GM21515 (cell line): ENCODE results near the gene GNPTG.

Experiments used
- ATAC-seq: cut with Tn5 transposase; IDR thresholded peaks from one replicate; pipeline ENCODE4 v1.9.1; 2021; ENCODE audit not compliant: unreplicated experiment

The GNPTG gene

DNA sequence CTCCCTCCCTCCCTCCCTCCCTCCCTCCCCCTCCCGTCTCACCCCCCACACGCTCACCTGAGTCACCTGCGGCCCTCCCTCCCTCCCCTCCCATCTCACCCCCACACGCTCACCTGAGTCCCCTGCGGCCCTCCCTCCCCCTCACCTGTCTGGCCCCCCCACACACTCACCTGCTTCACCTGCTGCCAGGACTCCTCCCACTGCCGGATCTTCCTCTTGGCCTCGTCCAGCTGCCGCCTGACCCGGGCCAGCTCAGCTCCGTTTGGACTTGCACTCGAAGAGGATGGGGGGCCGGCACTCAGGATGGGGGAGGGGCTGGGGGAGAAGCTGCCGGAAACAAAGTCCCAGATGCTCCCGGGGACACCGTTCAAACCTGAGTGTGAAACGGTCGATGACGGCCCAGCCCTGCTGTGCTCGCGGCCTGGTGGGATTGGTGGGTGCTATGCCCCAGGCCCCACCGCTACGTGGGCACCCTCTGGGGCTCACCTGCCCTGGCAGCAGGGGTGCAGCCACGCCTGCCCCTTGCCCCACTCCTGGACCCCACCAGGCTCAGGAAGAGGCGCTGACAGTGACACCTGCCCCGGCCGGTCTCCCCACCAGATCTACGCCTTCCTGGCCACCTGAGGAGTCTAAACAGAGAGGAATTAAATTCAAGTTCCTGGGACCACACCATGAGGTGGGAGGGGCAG, 15.9 kb downstream of the GNPTG start:
- no peak for ATAC-seq

DNA sequence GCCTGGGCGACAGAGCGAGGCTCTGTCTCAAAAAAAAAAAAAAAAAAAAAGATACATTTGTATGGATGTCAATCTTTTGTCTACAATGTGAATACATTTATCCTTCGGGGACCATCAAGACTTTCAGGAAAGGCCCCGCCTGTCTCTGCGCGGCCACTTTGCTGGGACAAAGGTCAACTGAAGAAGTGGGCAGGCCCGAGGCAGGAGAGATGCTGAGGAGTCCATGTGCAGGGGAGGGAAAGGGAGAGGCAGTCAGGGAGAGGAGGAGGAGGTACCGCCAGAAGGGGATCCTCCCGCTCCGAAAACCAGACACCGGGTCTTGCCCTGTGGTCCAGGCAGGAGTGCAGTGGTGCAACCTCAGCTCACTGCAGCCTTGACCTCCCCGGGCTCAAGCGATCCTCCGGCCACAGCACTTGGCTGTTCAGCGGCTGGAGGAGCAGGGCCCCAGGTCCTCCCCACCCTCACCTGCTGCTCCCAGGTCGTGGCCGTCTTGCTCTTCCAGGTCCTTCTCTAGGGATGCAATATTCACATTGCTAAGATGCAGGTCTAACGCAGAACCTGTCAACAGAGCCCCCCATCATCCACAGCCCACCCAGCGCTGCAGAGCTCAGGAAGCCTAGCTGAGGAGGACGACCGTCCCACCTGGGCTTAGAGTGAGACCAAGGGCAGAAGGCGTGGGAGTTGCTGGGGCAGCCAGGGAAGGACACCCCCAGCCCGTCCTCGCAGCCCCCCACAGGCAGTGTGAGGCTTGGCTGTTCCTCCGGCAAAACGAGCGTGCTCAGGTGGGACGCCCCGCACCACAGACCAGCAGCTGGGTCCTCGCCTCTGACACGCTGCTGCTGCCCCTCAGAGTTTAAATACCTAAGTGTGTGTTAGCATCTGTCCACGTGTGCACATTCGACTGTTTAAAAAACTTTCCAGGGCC, 19.6 kb downstream of the GNPTG start:
- no peak for ATAC-seq

DNA sequence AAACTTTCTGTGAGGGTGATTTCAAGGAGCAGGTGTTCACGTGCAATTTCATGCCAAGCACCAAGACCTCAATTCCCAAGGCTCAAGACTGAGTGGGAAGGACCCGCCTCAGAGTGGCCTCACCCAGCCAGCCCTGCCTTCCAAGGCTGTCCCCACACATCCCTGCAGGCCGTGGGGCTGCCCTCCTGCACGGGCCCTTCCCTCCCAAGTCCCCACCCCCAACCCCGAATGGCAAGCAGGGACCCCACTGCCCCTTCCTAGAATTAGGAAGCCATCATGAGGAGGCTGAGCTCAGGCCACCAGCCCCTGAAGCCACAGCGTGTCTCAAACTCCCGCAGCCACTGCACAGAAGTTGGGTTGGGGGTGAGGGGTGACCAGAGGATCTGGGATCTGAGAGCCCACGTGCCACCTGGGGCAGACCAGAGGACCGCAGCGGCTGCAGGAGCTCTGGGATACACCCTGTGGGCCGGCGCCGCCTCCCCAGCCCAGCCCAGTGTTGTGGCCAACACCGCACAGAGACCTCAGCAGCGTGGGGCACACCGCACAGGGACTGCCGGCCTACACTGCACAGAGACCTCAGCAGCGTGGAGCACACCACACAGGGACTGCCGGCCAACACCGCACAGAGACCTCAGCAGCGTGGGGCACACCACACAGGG, 20.7 kb downstream of the GNPTG start:
- ATAC-seq, result no peak

DNA sequence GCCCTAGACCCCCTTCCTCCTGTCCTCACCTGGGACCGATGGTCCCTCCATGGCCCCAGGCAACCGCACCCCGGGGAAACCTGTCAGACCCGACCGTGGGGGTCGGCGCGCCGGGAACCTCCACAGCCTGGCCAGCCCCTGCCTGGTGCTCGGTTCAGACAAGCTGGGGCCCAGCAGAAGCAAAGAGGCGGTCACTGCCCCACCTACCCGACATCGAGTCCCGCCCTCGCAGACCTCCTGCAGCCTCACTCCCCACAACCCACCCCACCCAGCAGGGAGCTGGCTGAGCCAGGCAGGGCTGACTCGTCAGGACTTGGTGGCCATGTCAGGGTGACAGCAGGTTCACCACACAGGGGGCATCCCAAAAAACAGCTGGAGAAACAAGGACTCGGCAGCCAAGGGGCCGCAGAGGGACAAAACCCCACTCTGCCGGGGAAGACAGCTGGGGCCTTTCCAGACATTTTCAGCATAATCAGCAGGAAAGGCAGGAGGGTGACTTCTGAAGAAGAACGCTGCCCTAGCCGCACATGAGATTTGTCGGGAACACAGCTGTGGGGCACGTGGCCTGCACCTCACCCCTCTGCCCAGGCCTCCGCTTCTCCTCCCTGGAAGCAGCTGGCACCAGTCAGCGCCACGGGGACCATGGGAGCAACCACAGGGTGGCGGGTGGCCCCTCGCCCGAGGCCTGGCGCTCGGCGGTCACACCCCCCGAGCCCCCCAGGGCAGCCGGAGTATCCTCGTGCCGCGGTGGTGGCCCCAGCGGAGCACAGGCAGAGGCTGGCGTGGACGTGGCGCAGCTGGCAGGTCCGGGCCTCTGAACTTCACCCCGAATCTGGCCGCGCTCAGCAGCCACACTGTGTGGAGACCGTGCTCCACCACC, 22.9 kb downstream of the GNPTG start:
- no peak for ATAC-seq

DNA sequence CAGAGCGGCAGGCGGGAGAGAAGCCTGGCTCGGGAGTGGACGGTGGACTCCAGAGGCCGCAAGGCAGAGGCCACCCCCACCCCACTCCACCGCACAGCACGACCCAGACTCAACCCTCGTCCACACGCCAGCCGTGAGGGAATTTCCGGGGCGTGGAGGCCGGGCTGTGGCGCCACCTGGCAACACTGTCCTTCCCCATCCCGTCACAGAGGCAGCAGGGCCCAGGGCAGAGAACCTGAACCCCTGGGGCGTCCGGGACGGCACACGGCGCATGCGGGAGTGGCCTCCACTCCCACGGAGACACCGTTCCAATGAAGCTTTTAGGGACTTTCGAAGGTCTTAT, 23.5 kb downstream of the GNPTG start:
- no peak for ATAC-seq

DNA sequence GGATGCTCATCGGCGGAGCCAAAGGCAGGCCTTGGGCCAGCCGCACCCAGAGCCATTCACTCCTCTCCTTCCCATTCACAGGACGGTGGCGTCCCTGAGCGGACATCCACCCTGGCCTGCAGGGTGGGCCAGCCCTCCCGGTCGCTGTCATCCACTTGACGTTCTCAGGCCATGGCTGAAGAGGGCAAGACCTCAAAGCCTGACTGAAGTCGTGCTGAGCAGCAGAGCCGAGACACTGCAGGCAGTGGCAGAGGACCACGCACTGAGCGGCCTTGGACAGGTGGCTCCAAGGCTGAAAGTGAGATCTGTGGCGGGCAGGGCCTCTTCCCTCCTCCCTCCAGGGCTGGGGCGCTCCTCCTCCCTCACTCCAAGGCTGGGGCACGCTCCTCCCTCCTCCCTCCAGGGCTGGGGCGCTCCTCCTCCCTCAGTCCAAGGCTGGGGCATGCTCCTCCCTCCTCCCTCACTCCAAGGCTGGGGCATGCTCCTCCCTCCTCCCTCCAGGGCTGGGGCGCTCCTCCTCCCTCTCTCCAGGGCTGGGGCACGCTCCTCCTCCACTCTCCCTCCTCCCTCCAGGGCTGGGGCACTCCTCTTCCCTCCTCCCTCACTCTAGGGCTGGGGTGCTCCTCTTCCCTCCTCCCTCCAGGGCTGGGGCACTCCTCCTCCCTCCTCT, 24.1 kb downstream of the GNPTG start:
- no peak for ATAC-seq

DNA sequence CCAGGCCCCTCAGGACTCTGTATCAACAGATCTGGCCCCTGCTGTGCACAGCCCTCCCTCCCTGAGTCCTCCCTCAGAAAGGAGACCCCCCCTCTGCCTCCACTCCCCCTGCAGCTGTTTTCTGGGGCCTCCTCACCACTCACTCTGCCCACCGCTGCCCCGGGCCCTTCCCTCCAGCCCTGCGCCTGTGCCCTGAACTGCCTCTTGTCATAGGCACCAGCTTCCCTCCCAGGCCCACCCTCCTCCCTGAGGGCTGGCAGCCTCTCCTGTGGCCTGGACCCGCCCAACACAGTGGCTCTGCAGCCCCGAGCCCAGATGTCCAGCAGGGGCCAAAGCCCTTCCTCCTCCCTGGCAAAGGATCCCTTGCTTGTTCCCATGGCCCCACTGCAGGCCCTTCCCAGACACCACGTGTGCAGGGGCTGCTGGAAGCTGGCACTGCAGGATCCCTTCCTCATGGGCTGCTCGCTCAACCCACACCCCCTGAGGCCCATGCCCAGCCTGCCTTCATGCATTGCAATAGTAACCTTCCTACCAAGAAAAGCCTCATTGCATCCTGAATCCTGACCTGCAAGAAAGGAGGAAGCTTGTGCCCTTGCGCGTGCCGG, 25.8 kb downstream of the GNPTG start:
- no peak for ATAC-seq

DNA sequence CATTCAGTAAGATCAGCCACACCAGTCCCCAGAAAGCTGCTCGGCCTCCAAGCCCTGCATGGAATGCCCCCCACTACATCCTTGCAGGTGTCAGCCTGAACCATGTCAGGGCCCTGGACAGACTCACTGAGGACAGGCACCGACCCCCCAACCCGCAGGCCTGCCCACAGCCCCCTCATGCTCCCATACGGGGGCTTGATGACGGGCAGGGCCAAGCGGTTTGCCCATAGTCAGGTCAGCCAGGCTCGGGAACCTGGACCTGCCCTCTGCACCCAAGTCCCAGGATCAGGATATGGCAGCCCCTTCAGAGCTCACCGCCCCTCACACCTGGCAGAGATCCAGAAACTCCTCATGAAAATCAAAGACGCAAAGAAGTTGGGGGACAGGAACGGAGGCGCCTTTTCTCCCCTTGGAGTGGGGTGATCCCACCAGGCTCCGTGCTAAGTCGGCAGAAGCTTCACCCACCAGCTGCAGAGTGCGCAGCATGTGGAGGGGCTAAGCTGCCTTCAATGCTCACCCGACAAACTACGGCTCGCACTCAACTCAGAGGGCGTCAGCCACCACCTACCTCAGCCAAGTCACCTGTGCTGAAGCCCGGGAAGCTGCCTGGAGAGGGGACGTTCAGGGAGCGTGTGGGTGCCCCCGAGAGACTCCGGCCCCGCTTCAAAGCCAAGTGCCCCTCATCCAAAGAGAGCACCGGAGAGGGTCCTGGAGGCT, 26.5 kb downstream of the GNPTG start:
- ATAC-seq, result no peak

DNA sequence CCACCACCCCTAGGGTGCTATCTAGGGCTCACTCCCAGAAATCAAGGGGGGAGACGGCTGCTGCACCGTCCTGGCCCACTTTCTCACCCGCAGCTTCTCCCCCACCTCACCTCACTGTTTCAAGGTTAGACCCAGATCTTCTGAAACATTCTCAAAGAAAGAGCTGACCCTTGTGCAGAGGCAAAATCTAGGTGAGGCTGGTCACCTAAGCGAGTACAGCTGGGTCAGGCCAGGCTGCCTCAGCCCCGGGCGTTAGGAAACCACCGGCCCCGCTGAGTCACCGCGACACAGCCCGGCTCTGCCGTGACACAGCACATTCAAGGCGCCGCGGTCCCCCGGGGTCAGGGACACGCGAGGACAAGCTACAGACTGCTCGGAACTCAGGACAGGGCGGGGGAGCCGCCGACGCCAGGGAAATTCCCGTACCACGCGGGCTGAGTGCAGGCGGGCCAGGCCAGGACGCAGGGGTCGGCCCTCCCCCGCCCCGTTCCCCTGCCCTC, 27.1 kb downstream of the GNPTG start:
- no peak for ATAC-seq

DNA sequence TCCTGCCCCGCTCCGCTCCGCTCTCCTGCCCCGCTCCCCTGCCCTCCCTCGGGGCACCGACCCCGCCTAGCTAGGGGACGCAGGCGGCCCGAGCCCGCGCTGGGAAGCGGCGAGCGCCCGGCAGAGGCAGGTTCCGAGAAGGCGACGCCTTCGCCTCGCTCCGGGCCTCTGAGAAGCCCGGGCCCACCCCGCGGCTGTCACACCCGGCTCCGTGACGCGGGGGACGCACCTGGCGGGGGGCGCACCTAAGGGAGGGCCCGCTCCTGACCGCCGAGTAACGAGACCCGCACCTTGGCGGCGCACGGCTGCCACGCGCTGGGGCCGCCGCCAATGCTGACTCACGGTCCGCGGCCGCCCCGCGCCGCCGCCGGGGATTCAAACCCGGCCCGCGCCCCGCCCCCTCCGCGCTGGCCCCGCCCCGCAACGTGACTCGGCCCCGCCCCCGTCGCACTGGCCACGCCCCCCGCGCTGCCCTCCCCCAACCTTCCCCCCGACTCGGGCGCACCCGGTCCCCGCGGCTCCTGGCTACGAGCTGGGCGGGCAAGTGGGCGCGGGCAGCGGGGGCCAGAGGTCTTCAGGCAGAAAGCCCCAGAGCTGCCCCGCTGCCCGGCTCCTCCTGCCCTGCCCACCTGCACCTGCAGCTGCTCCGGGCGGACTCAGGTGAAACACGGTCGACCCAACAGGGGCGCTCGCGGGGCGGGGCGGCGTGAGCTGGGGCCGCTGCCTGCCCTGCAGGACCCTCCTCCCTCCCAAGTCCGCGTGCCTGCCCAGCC, 27.8 kb downstream of the GNPTG start:
- ATAC-seq, result no peak

DNA sequence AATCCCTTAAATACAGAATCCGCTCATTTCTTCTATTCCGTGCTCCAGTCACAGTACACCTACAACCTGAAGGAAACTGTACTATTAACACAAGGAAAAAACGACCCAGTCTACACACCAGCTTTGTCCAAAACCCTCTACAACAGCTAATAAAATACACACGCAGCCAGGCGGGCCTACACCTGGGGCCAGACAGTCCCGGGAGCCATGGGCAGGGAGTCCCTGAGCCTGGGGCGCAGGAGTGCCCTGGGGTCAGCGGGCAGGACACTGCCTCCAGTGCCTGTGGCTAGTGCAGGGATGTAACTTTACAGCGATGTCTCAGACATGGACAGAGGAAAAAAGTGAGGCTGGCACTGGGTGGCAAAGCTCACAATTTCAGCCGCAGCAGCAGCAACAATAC, 28.5 kb downstream of the GNPTG start:
- no peak for ATAC-seq

DNA sequence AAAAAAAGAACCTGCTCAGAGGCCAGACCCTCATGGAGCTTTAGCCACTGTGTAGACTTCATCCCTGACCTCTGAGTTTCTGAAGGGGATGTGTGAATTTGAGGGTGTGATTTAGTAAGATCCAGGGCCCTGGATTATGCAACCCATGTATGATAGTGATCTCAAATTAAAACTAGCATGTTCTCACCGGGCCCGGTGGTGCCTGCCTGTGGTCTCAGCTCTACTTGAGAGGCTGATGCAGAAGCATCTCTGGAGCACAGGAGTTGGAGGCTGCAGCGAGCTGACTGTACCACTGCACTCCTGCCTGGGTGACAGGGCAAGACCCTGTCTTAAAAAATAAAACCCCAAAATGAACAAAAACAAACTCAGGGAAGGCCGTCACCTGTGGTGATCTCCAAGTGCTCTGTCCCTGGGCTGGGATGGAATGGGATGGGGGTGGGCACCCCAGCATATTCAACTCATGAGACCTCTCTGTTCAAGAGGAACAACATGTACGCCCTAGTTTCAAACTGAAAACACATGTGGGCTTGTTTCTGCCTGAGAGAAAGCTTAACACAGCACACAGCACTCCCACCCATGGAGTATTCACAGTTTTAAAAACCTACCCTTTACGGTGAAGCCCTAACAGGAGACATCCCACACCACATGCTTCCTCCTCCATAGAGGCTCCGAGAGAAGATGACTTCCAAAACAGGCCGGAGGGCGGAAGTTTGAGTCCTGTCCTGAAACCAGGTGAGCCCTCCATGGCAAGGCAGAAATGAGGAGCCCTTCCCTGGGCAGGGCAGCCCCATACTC, 30.1 kb downstream of the GNPTG start:
- no peak for ATAC-seq

DNA sequence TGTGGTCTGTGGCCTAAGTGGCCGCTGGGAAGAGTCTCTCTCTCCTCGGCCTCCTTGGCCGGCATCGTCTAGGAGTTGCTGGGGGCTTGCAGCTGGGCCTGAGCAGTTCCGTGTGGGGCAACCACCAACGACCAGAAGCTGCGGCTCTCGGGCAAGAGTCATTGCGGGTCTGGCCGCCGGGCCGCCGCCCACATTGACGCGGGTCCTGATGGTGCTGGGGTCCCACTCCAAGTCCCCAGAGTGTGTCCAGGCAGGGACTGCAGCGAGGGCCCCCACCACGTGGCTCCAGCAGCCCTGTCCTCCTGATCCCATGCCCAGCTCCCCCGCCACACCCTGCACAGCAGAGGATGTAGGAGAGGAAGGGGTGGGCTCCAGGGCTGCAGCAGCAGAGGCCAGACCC, 31.8 kb downstream of the GNPTG start:
- no peak for ATAC-seq

DNA sequence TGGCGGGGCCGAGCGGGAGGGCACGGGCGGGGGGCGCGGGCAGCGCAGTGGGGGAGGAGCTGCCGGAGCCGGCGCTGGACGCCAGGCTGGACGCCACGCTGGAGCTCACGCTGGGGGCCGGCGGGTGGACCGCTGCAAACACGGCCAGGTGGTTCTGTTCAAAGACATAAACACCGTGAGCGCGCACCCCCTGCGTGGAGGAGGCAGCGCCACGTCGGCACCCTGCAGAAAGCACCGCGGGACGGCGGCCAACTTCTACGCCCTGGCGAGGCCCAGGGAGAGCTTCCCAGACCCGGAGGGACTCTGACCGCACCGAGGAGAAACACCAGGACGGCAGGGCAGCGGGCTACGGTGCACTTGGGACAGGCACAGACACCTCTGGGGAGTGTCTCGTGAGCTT, 33.5 kb downstream of the GNPTG start:
- ATAC-seq, result no peak

DNA sequence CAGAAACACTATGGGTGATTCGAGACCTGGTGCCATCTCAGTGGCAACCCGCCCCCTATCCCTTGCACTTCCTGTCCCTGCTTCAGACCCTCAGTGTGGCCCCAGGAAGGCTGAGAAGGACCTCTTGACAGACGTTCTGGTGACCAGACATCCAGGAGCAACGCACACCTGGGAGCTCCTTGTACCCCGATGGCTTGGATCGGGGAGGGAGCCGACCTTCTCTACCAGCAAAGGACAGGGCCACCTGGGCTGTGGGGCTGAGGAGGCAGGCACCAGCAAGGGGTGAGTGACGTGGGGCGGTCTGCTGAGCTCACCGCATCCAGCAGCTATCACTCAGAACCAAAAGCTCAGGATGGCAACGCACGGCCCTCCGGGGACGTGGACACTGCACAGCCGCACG, 35.6 kb downstream of the GNPTG start:
- ATAC-seq, result no peak

DNA sequence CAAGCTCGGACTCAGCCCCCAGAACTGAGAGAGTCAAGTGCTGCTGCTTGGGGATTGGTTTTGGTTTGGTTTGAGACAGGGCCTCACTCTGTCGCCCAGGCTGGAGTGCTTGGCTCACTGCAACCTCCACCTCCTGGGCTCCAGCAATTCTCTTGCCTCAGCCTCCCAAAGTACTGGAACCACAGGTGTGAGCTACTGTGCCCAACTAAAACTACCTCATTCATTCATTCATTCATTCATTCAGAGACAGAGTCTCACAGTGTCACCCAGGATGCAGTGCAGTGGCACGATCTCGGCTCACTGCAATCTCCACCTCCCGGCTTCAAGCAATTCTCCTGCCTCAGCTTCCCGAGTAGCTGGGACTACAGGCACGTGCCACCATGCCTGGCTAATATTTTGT, 38.0 kb downstream of the GNPTG start:
- no peak for ATAC-seq

DNA sequence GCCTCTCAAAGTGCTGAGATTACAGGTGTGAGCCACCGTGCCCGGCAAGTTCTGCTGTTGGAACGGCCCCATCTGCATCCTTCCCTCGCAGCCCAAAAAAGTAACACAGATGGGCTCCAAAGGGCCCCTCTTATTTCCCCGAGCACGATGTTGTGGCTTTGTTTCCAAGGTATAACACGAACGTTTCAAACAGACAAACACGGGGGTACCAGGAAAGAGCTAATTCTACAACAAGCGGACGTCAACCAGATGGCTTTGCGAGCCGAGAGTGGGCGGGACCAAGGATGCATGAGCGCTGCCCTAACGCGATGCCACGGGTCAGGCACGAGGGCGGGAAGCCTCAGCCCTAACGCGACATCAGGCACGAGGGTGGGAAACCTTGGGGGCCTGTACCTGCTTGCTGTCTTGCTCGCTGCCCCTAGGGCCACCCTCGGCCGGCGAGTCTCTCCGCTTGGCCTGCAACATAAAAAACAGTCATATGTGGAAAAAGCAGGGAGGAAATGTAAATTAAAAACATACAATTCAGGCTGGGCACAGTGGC, 38.6 kb downstream of the GNPTG start:
- ATAC-seq, result no peak
